ENCODE measurements around the gene ADAMTSL2.

The ADAMTSL2 gene

DNA sequence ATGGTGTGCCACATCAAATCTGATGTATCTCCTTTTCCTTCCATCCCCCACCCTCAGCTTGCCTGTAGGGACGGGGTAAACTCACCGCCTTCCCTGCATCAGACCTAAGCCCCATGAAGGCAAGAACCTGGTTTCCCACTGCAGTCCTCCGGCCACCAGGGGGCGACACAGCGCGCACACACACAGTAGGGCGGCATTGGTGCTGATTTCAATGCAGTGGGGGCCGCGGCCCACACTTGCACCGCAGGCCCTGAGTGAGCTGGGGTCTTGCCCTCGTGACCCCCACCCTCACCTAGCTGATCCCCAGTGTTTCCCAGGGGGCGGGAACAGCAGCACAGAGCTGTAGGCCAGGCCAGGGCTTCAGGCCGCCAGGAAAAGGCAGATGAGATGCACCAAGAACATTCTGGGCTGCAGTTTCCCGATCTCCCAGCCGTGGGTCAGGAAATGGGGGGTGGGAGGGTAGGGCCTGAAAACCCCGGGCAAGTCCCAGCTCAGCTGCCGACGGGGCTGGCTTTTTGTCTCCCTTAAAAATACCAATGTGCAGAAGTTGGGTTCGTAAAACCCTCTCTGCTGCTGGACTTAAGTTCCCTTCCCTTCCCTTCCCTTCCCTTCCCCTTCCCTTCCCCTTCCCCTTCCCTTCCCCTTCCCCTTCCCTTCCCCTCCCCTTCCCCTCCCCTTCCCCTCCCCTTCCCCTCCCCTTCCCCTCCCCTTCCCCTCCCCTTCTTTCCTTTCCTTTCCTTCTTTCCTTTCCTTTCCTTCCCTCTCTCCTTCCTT lies 55.1 kb downstream of the ADAMTSL2 start:
- peak; percentile 8 for DNase-seq (ENCODE audit: low read depth)

- DNase-seq (ENCODE audit: low read depth), result no peak
These were observed 55.8 kb downstream of the ADAMTSL2 start for GRCh38 chr9:133590231-133590855.

DNA sequence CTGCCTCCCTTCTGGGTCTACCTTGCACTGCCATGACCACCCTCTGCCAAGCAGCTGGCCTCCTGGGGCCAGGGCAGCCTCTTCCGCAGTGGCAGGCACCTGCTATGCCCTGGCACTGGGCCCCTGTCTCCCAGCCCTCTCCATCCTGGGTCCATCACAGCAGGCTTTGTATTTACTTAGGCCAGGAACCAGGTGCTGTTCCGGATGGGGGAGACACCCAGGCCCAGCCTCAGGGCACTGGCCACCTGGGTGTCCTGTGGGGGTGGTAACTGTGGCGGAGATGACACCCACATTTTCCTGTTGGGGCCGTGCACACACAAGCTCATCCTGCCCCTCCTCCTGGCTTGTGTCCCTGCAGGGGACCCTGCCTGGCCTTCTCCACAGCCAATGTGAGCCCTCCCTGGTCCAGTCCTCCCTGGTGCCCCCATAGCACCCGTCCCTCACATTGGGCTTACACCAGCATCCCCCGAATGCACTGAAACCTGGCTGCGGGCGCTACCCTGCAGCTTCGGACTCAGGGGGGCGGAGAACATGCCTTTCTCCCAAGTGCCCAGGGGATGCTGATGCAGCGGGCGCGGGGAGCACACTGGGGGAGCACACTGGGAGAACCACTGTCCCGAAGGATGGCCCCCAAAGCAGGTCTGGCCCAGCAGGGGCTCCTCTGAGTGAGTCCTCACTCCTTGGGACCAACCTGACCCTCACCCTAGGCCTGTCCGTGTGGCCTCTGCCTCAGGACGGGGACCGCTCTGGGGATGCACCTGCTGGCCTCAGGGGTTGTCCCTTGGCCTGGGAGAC lies 56.8 kb downstream of the ADAMTSL2 start:
- no peak for DNase-seq (ENCODE audit: low read depth)

GRCh38 chr9:133591985-133592384 lies 57.5 kb downstream of the ADAMTSL2 start:
- DNase-seq (ENCODE audit: low read depth), result no peak

DNA sequence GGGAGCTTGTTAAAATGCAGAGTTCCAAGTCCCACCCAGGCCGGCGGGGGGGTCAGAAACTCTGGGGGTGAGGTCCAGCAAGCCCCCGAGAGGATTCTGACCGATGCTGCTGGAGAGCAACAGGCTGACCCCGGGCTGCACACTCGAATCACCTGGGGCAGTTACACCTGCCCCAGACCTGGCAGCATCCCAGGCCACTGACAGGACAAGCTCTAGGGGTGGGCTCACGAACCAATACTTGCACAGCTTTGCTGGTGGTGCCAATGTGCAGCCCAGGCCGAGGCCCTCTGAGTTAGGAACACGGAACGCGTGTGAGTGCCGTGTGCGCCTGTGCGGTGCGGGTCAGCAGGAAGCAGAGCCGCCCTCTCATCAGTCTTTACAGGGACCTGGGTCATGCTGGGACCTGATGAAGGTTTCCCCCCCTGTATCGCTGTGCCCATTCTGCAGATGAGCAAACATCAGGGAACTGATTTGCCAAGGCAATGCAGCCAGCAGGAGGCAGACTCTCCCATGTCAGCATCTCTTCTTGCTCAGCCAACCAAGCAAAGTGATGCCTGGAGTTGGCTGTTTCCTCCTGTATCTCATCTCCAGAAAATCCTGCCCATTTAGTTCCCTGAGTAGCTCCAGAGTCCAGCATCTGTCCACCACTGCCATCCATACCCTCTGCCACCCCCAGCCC lies 58.4 kb downstream of the ADAMTSL2 start:
- DNase-seq (ENCODE audit: low read depth), result no peak

DNA sequence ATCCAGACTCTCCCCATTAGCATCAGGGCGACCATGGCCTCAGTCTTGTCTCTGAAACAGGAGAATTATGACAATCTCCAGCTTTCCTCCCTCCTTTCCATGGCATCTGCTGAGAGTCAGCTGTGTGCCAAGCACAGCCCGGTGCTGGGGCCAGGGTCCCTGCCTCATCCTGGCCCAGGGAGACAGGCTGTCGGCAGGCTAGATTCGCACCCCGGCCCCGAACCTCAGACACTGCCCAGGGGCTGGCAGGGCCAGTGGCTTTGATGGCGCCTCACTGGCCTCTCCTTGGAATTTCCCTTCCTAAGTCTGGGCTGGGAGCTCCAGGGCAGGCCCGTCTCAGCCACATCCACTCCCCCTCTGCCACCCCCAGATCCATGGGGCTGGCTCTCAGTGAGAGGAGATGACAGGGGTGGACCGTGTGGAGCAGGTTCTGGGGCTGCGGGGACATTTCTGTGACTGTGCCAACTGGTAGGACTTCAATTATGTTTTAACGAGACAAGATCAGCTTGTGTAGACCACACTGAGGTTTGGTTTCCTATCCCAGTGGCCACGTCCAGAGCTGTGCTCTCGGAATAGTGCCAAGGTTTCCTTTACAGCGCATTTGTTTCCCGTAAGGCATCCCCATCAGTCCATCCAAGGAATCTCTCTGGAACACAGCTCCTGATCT lies 59.2 kb downstream of the ADAMTSL2 start:
- no peak for DNase-seq (ENCODE audit: low read depth)

- no peak for DNase-seq (ENCODE audit: low read depth)
These were observed 59.8 kb downstream of the ADAMTSL2 start for GRCh38 chr9:133594310-133594709.

DNA sequence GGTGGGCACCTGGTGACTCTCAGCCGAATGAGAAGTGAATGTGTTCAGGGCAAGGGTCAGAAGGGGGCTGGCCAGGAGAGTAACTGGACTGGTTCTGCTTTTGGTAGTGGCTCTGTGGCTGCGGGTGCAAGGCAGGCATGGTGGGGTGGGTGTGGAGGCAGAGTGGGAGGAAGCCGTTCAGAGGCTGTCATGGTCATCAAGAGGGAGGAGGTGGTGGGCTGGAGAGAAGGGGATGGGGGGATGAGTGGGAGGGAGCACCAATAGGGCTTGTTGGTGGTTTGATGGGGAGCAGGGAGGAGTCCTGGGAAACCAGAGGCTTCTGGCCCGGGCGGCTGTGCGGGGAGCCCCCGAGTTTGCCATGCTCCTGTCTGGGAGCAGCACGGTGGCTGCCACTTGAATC lies 61.4 kb downstream of the ADAMTSL2 start:
- DNase-seq (ENCODE audit: low read depth), result no peak

GRCh38 chr9:133597316-133597957 lies 62.9 kb downstream of the ADAMTSL2 start:
- DNase-seq (ENCODE audit: low read depth), result no peak

DNA sequence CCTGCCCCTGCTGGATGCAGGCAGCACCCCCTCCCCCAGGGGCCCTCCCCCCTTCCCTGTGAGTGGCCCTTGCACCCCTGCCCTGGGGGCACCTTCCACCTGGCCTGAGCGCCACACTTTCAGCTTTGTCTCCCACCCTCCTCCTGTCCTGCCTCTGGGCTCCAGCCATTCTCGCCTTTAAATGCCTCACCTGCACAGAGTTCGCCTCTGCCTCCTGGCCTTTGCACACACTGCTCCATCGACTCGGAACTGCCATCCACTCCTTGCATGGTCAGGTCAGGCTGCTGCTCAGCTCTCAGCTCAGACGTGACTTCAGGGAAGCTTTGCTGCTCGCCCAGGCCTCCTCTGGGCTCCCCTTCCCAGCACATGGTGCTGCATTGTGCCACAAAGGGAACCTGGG lies 64.5 kb downstream of the ADAMTSL2 start:
- no peak for DNase-seq (ENCODE audit: low read depth)

DNA sequence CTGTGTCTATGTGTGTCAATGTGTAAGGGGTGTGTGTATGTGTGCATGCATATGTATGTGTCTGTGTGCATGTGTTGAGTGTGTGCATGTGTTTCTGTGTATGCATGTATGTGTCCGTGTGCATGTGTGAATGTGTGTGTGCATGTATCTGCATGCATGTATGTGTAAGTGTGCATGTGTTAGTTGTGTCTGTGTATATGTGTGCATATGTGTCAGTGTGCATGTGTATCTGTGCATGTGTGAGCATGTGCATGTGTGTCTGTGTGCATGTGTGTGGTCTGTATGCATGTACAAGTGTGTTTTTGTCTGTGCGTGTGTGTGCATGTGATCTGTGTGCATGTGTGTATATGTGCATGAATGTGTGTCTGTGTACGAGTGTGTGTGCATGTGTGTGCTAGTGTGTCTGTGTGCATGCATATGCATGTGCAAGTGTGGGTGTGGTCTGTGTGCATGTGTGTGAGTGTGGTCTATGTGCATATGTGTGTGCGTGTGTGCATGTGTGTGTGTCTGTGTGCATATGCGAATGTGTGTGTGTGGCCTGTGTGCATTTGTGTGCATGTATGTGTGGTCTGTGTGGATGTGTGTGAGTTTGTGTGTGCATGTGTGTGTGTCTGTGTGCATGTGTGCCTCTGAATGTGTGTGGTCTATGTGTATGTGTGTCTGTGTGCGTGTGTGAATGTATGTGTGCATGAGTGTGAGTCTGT lies 65.1 kb downstream of the ADAMTSL2 start:
- DNase-seq (ENCODE audit: low read depth), result no peak

GRCh38 chr9:133600739-133601138 lies 66.2 kb downstream of the ADAMTSL2 start:
- DNase-seq (ENCODE audit: low read depth), result no peak

DNA sequence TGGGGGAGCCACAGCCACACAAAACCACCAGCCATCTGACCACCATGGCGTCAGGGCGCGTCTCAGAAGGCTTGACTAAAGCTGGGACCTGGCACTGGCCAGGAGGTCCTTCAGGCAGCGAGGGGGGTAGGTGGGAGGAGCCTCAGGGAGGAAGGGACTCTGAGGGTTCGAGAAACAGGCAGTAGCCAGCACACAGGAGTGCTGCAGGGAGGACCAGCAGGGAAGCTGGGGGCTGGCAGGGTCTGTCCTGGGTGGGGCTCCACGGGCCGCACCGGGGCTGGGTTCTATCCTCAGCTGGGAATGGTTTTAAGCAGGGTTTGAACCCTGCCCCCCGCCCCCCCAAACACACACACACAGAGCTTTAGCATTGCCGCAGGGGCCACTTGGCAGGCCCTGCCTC lies 67.2 kb downstream of the ADAMTSL2 start:
- DNase-seq (ENCODE audit: low read depth), result no peak

GRCh38 chr9:133602277-133602676 lies 67.8 kb downstream of the ADAMTSL2 start:
- no peak for DNase-seq (ENCODE audit: low read depth)

GRCh38 chr9:133603135-133603927 lies 68.8 kb downstream of the ADAMTSL2 start:
- no peak for DNase-seq (ENCODE audit: low read depth)

GRCh38 chr9:133604214-133604613 lies 69.7 kb downstream of the ADAMTSL2 start:
- DNase-seq (ENCODE audit: low read depth), result no peak

GRCh38 chr9:133604856-133605255 lies 70.4 kb downstream of the ADAMTSL2 start:
- DNase-seq (ENCODE audit: low read depth), result no peak

GRCh38 chr9:133605446-133605845 lies 70.9 kb downstream of the ADAMTSL2 start:
- no peak for DNase-seq (ENCODE audit: low read depth)

- DNase-seq (ENCODE audit: low read depth), result no peak
These were observed 71.6 kb downstream of the ADAMTSL2 start for GRCh38 chr9:133605856-133606707.
